Measurements from ENCODE around the gene TNK2.

DNA sequence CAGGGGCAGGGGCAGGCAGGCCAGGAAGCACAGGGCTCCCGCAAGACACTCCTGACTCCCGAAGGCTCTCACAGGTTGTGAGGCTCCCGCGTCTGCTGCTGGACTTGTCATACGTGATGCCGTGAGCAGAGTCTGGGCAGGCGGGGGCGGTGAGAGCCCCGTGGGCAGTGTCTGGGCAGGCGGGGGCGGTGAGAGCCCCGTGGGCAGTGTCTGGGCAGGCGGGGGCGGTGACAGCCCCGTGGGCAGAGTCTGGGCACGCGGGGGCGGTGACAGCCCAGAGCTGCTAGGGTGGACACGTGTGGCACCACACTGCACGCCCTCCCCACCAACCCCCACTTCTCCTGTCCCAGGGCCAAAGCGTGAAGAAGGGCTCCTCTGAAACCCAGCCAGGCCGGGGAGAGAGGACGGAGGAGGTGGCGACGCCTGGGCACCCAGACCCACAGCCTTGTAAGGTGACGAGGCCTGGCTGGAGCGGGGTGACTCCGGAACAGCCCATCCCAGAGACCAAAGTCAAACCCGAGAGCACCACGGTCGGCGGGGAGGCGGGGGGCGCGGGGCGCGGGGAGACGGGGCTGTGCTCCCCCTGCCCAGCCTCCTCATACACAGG lies 35.0 kb downstream of the TNK2 start:
- TF ChIP-seq EZH2 (IDR thresholded peaks at IDR 0.05; ENCODE audit: insufficient read depth, poor library complexity, severe bottlenecking) = no peak
- no peak for TF ChIP-seq EZH2phosphoT487 (IDR thresholded peaks at IDR 0.05; ENCODE audit: insufficient read depth, low read depth)

Data from GM23248 (cell line).